Measurements from ENCODE around the gene GLB1L.
A peak's percentile ranks its signal among the peaks of the same experiment; 100 is the strongest.
"Not testable (repeated sequence)": the region's sequence is repeated elsewhere in the genome, so short reads cannot be mapped to it uniquely, and the experiment has no call there.

Gene GLB1L

DNA sequence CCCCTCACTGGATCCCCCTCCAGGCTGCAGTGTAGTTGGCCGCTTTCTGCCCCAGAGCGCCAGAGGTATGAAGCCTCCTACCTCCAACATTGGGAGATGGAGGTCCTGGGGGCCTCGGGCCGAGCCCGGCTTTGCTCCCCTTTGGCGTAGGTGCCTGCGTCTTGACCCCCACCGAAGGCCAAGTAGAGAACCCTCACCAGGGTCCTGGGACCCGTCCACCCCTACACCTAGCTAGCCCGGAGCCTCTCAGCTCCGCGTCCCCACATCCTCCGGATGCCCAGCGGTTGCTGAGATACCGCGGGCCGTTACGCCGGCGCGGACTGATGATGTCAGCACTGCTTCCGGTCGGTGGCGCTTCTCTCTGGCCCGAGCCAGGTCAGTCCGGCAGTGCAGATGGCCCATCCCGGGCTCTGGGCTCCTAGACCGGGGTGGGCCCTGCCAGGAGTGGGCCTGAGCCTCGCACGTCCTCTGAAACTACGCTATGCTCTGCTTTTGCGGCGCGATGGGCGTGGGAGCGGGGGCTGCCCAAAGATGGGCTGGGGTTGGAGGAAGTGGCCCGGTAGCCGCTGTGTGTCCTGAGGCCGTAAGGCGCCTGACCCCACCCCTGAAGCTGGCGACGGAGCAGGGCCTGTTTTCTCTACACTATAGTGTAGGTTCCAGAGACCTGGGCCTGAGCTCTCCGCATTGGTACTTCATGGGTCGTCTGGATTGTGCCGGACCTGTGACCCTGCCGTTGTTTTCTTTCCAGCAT, at the start of gene GLB1L, which contains the start of gene STK16:
GLB1L (minus strand) TSS at position 297 of the 751 bp plus-strand sequence. CDS start 1,871 bp downstream, outside the sequence.
STK16 (plus strand) TSS at position 332 of the 751 bp plus-strand sequence. CDS start 521 bp downstream, outside the sequence.
- in situ Hi-C loops (cut with HindIII; ENCODE audit: low pct_ligation_motif_present, low pct_unique_long_range_greater_than_20kb, low sequenced_read_pairs): no loop called here

GRCh38 chr2:219294356-219295351, 49.4 kb upstream of the GLB1L start:
- DNase-seq: peak; percentile 86
- in situ Hi-C loops (cut with HindIII; ENCODE audit: low pct_ligation_motif_present, low pct_unique_long_range_greater_than_20kb, low sequenced_read_pairs): no loop called here

More for the DNA sequence above, at the start of gene GLB1L, which contains the start of gene STK16:
- peak; percentile 95 for DNase-seq

- in situ Hi-C loops (cut with HindIII; ENCODE audit: low pct_ligation_motif_present, low pct_unique_long_range_greater_than_20kb, low sequenced_read_pairs): no loop called here
- DNase-seq: no peak
These were observed 48.5 kb upstream of the GLB1L start for GRCh38 chr2:219293736-219294231.

- no peak for DNase-seq
- in situ Hi-C loops (cut with HindIII; ENCODE audit: low pct_ligation_motif_present, low pct_unique_long_range_greater_than_20kb, low sequenced_read_pairs): no loop called here
These were observed 47.4 kb upstream of the GLB1L start for GRCh38 chr2:219292616-219293015.

DNA sequence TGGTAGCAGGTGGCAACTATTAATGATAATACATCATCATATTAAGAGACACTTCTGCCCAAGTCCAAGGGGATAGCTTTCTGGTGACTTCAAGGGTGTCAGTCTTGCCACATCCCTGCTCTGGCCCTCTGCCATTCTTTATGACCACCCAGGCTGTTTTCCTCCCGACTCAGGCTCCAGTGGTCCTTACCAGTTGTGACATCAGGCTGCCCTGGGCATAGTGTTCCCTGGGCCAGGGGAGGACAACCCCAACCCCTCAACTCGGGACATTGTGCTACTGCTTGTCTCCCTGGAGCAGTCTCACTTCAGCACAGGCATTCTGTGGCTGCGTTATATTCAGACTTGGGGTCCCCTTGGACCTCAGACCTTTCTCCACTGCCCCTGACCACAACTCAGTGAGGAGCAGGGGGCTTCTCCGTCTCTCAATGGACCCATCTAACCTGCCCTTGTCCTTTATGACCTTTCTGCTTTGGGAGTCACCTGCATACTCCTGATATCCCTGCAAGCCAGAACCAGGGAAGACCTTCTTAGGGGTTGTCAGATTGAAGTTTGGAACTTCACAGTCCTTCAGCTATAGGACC, 46.8 kb upstream of the GLB1L start:
- DNase-seq: no peak

DNA sequence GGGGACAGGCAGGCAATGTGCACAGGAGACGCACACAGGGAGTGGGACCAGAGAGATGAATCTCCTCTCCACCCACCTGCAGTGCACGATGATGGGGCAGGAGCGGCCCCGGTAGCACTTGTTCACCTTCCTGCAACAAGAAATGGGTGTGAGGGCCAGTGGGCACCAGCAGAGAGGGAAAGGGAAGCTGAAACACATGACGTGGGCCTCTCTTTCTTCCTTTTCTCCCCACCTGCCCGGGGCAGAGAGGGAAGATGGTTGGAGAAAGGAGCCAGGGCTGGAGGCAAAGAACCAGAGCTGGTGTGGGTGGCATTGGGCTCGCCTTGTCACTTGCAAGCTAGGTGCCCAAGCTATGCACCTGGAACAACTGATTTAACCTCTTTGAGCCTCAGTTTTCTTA, 46.1 kb upstream of the GLB1L start:
- no peak for DNase-seq
- in situ Hi-C loops (cut with HindIII; ENCODE audit: low pct_ligation_motif_present, low pct_unique_long_range_greater_than_20kb, low sequenced_read_pairs): no loop called here

More for the DNA sequence above, 46.8 kb upstream of the GLB1L start:
- in situ Hi-C loops (cut with HindIII; ENCODE audit: low pct_ligation_motif_present, low pct_unique_long_range_greater_than_20kb, low sequenced_read_pairs): no loop called here

GRCh38 chr2:219290381-219291171, 45.3 kb upstream of the GLB1L start:
- in situ Hi-C loops (cut with HindIII; ENCODE audit: low pct_ligation_motif_present, low pct_unique_long_range_greater_than_20kb, low sequenced_read_pairs): no loop called here
- DNase-seq: no peak

DNA sequence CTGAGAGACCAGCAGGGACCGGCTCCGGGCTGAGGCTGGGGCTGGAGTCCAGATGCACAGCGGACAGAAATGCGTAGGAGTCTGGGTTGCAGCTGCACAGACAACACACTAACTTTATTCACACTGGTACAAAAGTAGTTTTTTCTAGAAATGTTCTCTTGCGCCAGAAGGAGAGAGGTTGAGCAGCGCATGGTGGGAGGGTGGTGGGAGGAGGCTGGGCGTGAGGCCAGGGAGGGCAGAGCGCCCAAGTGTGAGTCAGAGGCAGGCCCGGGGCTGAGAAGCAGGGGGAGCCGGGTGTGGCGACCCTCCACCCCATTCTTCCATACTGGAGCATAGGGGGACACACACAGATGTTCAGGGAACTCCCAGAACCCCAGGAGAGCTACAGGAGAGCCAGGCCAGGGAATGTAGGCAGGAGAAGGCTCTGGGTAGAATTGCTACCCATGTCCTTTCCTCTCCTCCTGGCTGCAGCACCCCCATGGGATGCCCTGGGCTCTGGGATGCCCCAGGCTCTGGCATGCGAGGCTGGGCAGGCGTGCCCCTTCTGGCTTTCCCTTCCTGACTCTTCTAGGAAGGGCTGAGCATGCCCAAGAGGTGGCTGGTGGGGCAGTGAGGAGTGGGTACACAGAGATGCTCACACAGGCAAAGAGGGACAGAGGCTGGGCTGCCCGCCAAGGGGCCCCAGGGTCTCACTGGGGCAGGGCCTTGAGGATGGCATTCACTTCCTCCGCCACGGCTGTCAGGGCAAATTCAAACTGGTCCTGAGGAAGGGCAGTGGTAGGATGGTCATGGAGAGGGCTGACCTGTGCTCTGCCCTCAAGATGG, 44.5 kb upstream of the GLB1L start:
- DNase-seq: peak; percentile 82
- in situ Hi-C loops (cut with HindIII; ENCODE audit: low pct_ligation_motif_present, low pct_unique_long_range_greater_than_20kb, low sequenced_read_pairs): no loop called here

DNA sequence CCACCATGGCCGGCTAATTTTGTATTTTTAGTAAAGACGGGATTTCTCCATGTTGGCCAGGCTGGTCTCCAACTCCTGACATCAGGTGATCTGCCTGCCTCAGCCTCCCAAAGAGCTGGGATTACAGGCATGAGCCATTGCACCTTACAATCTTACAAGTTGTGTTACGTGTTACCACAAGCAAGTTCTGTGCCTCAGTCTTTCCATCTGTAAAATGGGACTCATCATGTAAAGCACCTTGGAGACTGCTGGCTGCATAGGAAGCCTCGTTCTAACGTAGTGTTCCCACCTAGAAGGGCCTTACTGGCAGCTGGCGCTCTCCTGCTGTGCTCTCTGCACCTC, 43.9 kb upstream of the GLB1L start:
- in situ Hi-C loops (cut with HindIII; ENCODE audit: low pct_ligation_motif_present, low pct_unique_long_range_greater_than_20kb, low sequenced_read_pairs): no loop called here

DNA sequence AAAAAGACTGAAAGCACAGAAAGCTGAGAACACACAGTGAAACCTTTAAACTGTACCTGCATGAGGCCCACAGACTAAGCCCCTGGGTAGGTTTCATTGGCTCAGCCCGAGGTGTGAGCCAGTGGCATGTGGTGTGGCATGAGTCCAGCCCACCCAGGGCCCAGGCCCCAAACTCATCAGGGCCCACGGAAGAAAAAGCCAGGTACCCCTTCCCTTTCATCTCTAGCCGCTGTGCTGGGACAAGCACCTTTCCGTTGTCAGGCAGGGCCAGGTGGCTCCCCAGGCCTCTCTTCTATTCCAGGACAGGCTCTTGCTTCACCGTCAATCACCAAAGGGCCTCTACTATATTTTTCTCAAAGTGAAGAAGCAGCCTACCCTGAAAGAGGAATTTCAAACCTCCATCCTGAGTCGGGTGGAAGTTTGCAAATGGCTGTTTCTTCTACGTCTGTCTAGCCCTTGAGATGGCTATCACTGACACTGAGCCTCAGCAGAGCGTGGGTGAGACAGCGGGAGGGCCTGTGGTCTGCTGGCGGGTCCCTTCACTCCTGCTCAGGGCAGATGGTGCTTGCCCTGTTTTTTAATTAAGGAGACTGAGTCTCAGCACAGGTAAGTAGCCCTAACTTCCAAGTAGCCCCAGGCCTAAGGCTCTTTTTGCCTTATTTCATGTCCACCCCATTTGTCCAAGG, 42.5 kb upstream of the GLB1L start:
- in situ Hi-C loops (cut with HindIII; ENCODE audit: low pct_ligation_motif_present, low pct_unique_long_range_greater_than_20kb, low sequenced_read_pairs): no loop called here
- DNase-seq: no peak

More for the DNA sequence above, 43.9 kb upstream of the GLB1L start:
- DNase-seq: no peak

DNA sequence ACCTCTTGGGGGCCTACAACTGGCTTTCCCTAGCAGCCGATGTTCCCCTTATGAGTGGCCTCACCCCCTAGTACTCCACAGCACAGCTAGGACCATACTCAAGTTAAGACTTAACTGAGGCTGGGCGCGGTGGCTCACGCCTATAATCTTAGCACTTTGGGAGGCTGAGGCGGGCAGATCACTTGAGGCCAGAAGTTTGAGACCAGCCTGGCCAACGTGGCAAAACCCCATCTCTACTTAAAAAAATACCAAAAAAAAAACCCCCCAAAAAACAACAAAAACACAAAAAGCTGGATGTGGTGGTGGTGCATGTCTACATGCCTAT, 41.8 kb upstream of the GLB1L start:
- in situ Hi-C loops (cut with HindIII; ENCODE audit: low pct_ligation_motif_present, low pct_unique_long_range_greater_than_20kb, low sequenced_read_pairs); DNase-seq: not testable (repeated sequence)

GRCh38 chr2:219286436-219287115, 41.3 kb upstream of the GLB1L start:
- in situ Hi-C loops (cut with HindIII; ENCODE audit: low pct_ligation_motif_present, low pct_unique_long_range_greater_than_20kb, low sequenced_read_pairs): no loop called here
- DNase-seq: no peak

DNA sequence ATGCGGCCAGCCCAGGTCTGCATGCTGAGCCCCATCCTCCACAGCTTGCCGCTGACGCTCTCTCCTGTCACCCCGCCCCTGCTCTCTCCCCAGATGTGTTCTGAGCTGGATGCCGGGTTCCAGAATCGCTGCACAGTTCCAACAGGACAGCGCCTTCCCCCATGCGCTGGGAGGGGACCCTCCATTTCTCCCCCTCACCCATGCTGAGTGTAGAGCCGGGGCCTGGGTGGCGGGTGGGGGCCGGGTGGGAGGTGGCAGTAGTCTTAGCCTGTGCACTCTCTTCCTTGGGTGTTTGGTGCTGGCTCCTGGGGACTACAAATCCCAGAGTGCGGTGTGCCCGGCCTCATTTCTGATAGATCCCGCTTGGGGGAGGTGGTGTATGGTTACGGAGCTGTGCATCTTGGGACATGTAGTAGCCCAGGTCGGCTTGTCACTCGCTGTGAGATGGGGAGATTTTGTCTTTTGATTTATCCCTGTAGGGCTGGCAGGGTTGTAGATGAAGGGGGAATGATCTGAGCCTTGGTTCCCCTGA, 40.7 kb upstream of the GLB1L start:
- in situ Hi-C loops (cut with HindIII; ENCODE audit: low pct_ligation_motif_present, low pct_unique_long_range_greater_than_20kb, low sequenced_read_pairs): no loop called here
- DNase-seq: no peak

GRCh38 chr2:219285373-219285735, 40.1 kb upstream of the GLB1L start:
- no peak for DNase-seq
- in situ Hi-C loops (cut with HindIII; ENCODE audit: low pct_ligation_motif_present, low pct_unique_long_range_greater_than_20kb, low sequenced_read_pairs): no loop called here

DNA sequence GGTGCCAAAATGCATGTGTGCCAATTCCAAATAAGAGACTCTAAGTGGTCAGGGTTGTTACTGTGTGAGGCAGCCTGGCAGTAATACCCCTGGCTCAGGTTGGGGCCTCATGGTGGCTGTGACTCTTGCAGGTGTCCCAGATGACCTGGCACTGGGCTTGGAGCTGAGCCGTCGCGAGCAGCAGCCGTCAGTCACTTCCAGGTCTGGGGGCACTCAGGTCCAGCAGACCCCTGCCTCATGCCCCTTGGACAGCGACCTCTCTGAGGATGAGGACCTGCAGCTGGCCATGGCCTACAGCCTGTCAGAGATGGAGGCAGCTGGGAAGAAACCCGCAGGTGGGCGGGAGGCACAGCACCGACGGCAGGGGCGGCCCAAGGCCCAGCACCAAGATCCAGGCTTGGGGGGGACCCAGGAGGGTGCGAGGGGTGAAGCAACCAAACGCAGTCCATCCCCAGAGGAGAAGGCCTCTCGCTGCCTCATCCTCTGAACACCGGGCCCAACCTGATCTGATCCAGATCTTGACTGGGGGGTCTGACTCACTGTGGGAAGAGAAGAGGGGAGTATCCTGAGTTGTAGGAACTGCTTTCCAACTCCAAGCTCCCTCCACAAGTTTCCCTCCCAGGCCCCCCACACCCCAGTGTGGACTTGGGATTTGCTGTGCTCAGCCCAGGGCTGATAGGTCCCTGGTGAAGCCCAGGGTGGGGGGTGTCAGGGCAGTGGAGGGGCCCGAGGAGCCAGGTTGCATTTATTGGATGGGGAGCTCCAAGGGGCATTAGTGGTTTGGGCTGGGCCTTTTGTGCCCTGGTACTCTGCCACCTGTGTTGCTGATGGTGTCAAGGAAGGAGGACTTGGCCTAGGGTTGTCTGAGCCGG, 39.5 kb upstream of the GLB1L start:
- in situ Hi-C loops (cut with HindIII; ENCODE audit: low pct_ligation_motif_present, low pct_unique_long_range_greater_than_20kb, low sequenced_read_pairs): no loop called here
- no peak for DNase-seq
